Tibial nerve (tissue), 4 donors: ENCODE results near the gene ZNF629. TPM values are rescaled to one million over a fixed set of nuclear protein-coding genes. Genes with fewer than 3 reads are reported as not detected.

ENCODE experiments used
- DNase-seq, 2 donors: peaks; one replicate each; pipeline ENCODE4 v3.0.0-alpha.2; 2019; ENCODE audit warnings: low spot score in 2 of 2
- H3K27ac ChIP-seq, 4 donors: fragments of 200-600 bp; sonication (generic) in 3 of 4; one replicate each; pipeline ENCODE4 v1.5.1; 2017 to 2019; ENCODE audit warnings: mild to moderate bottlenecking in 1 of 4
- H3K27me3 ChIP-seq, 2 donors: fragments of 200-600 bp; sonication (generic) in 1 of 2; one replicate each; pipeline versions ENCODE4 v1.5.1 to v1.6.0; 2017 to 2019
- H3K36me3 ChIP-seq, 3 donors: fragments of 200-600 bp; sonication (generic); one replicate each; pipeline ENCODE4 v1.5.1; 2018 to 2019
- H3K4me1 ChIP-seq, 4 donors: fragments of 200-600 bp; sonication (generic) in 3 of 4; one replicate each; pipeline ENCODE4 v1.5.1; 2017 to 2019
- H3K4me3 ChIP-seq, 4 donors: fragments of 200-600 bp; sonication (generic) in 3 of 4; one replicate each; pipeline ENCODE4 v1.5.1; 2017 to 2019; ENCODE audit warnings: mild to moderate bottlenecking in 1 of 4, moderate library complexity in 1 of 4
- H3K9me3 ChIP-seq, 4 donors: fragments of 200-600 bp; sonication (generic) in 3 of 4; one replicate each; pipeline ENCODE4 v1.5.1; 2017 to 2019
- CTCF ChIP-seq, 5 experiments: fragments of 200-600 bp in 3 of 5; fragments of 450-650 bp in 2 of 5; sonication (generic) in 3 of 5; IDR thresholded peaks; one replicate each; pipeline ENCODE4 v1.5.1; 2016 to 2019; ENCODE audit warnings: antibody characterized with exemption in 5 of 5, mild to moderate bottlenecking in 3 of 5, moderate library complexity in 2 of 5
- EP300 ChIP-seq, 2 donors: sonication (generic); formaldehyde crosslinking; IDR thresholded peaks; one replicate each; pipeline ENCODE4 v1.6.1; 2017; ENCODE audit warnings: antibody characterized with exemption in 2 of 2, mild to moderate bottlenecking in 1 of 2
- POLR2A ChIP-seq, 2 donors: fragments of 450-650 bp; IDR thresholded peaks; one replicate each; pipeline ENCODE4 v1.6.1; 2017; ENCODE audit warnings: antibody characterized with exemption in 2 of 2, mild to moderate bottlenecking in 2 of 2, moderate library complexity in 2 of 2
- WGBS, 2 donors: methylation state at CpG; one replicate each; pipeline ENCODE4 v1.1.5; 2018; 5-methylcytosine and 5-hydroxymethylcytosine counted together
- total RNA-seq, 4 donors: library from RNA; depleted of rRNA; stranded (reverse); fragments of >200 nt; gene quantifications; one replicate each; pipeline ENCODE4 v1.1.0, GENCODE V29; 2016

ZNF629 gene
- total RNA-seq, 4 donors from 2014 or later, result 14.7 to 22.2 (median 17.1) TPM

DNA sequence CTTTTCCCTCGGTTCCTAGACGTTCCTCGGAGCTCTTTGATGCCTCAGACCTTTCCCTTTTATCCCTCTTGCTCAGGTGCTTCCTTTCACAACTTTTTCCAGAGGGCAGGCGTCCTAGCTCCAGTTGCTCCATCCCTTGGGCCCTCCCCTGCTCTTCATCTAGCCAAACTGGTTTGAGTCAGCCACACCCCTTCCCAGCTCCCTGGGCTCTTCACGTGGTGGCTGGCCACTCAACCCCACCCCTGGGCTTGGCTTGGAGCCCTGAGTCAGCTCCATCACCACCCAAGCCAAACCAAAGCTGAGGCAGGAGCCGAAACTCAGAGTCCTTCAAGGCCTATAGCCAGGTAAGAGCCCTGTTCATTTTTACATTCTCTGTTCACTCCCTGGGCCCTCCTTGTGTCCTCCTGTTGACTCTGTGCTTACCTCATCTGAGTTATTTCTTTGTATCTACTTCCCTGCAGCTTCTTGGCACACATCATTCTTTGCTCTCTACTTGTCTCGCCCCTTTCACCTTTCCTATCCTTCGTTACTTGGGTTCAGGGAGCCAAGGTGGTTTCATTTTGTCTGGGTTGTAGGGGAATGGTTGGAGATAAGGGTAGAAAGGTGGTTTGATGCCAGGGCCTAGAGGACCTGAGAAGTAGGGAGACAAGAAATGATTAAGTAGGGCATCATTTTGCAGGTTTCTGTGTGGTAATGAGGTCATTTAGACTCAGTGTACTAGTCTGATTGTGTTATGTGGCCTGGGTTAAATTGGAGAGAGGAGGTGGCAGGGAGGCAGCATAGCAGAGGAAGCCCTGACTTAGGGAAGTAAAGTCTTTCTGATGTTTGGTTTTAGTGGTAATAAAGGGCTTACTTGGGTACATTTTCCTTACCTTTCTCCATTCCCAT is 46.4 kb downstream of the ZNF629 start:
- Histone ChIP-seq H3K4me1 (peaks cover 0 to 38% (median 6%) of the 10 kb centered on the region in 4 donors), H3K9me3 (no peaks in the 10 kb centered on the region), H3K4me3 (peak overlapping the region in 1 of 4 donors; percentile 33), H3K27me3 (no peaks in the 10 kb centered on the region), H3K27ac (peak overlapping the region; percentile 42 to 85 (median 68)), H3K36me3 (peaks cover 16 to 91% (median 42%) of the 10 kb centered on the region in 3 donors)
- DNase-seq, result peak; percentile 78 to 88
- WGBS, 2 donors, result 51% methylated on average over 8 of the region's 8 CpGs
- no peak for TF ChIP-seq POLR2A (IDR thresholded peaks at IDR 0.05)
- peak in 1 of 2 donors; percentile 48 for TF ChIP-seq EP300 (IDR thresholded peaks at IDR 0.05)
- TF ChIP-seq CTCF (IDR thresholded peaks at IDR 0.05), result no peak

DNA sequence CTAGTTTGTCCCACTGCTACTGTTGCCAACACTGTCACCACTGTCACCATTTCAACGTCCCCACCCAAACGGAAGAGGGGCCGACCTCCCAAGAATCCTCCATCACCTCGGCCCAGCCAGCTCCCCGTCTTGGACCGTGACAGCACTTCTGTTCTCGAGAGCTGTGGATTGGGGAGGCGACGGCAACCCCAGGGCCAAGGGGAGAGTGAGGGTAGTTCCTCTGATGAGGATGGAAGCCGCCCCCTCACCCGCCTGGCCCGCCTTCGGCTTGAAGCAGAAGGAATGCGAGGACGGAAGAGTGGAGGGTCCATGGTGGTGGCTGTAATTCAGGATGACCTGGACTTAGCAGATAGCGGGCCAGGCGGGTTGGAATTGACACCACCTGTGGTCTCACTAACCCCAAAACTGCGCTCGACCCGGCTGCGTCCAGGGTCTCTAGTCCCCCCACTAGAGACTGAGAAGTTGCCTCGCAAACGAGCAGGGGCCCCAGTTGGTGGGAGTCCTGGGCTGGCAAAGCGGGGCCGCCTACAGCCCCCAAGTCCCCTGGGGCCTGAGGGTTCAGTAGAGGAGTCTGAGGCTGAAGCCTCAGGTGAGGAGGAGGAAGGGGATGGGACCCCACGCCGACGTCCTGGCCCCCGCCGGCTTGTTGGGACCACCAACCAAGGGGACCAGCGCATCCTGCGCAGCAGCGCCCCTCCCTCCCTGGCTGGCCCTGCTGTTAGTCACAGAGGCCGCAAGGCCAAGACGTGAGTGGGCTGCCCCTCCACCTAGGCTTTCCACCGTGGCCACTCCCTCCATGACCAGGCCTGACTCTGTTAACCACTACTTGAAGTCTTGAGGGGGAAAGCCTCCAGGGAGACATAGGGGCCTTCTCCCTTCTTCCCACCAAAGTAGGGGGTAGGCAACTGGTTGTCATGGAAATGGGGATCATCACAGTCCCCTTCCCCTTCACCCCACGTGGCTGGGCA is 47.7 kb downstream of the ZNF629 start:
- DNase-seq, result no peak
- H3K27ac ChIP-seq, result peak overlapping the region; percentile 2 to 85 (median 56)
- TF ChIP-seq EP300 (IDR thresholded peaks at IDR 0.05) (no peak), POLR2A (IDR thresholded peaks at IDR 0.05) (no peak)
- H3K27me3 ChIP-seq, result no peaks in the 10 kb centered on the region
- H3K4me1 ChIP-seq, result peaks cover 0 to 38% (median 6%) of the 10 kb centered on the region in 4 donors
- H3K4me3 ChIP-seq, result no peak overlapping the region
- H3K9me3 ChIP-seq, result no peaks in the 10 kb centered on the region
- 86 to 88% methylated on average over 37 of the region's 37 CpGs for WGBS, 2 donors
- H3K36me3 ChIP-seq, result peaks cover 16 to 91% (median 41%) of the 10 kb centered on the region in 3 donors

DNA sequence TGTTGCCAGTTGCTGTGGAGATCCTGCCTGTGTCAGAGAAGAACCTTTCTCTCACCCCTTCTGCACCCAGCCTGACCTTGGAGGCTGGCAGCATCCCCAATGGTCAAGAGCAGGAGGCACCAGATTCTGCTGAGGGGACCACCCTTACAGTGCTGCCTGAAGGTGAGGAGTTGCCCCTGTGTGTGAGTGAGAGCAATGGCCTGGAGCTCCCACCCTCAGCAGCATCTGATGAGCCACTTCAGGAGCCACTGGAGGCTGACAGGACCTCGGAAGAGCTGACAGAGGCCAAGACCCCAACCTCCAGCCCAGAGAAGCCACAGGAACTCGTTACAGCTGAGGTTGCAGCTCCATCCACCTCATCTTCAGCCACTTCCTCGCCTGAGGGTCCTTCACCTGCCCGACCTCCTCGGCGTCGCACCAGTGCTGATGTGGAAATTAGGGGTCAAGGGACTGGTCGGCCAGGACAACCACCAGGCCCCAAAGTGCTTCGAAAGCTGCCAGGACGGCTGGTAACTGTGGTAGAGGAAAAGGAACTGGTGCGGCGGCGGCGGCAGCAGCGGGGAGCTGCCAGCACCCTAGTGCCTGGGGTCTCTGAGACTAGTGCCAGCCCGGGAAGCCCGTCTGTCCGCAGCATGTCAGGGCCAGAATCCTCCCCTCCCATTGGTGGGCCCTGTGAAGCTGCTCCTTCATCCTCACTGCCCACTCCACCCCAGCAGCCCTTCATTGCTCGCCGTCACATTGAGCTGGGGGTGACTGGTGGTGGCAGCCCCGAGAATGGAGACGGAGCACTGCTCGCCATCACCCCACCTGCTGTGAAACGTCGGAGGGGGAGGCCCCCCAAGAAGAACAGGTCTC is 49.0 kb downstream of the ZNF629 start:
- 89 to 90% methylated on average over 25 of the region's 25 CpGs for WGBS, 2 donors

DNA sequence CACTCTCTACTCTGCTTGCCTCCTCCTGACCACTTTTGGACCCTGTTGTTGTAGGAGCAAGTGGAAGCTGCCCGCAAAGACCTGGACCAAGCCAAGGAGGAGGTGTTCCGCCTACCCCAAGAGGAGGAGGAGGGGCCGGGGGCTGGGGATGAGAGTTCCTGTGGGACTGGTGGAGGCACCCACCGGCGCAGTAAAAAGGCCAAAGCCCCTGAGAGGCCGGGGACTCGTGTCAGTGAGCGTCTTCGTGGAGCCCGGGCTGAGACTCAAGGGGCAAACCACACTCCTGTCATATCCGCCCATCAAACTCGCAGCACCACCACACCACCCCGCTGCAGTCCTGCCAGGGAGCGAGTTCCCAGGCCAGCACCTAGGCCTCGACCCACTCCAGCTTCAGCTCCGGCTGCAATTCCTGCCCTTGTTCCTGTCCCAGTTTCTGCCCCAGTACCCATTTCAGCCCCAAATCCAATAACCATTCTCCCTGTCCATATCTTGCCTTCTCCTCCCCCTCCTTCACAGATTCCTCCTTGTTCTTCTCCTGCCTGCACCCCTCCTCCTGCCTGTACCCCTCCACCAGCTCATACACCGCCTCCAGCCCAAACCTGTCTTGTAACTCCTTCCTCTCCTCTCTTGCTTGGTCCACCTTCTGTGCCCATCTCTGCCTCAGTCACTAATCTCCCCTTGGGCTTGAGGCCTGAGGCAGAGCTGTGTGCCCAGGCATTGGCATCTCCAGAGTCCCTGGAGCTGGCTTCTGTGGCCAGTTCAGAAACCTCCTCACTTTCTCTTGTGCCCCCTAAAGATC is 49.8 kb downstream of the ZNF629 start:
- WGBS, 2 donors, result 90 to 94% methylated on average over 16 to 17 of the region's 17 CpGs
- H3K4me3 ChIP-seq, result no peak overlapping the region

More for the DNA sequence above, 49.0 kb downstream of the ZNF629 start:
- Histone ChIP-seq H3K36me3 (peaks cover 16 to 91% (median 50%) of the 10 kb centered on the region in 3 donors), H3K9me3 (no peaks in the 10 kb centered on the region), H3K27me3 (no peaks in the 10 kb centered on the region), H3K4me1 (peaks cover 0 to 28% (median 6%) of the 10 kb centered on the region in 4 donors), H3K4me3 (no peak overlapping the region), H3K27ac (no peak overlapping the region)
- TF ChIP-seq POLR2A (IDR thresholded peaks at IDR 0.05) (no peak), CTCF (IDR thresholded peaks at IDR 0.05) (no peak), EP300 (IDR thresholded peaks at IDR 0.05) (no peak)
- no peak for DNase-seq

More for the DNA sequence above, 49.8 kb downstream of the ZNF629 start:
- Histone ChIP-seq H3K27me3 (no peaks in the 10 kb centered on the region), H3K27ac (no peak overlapping the region), H3K36me3 (peaks cover 16 to 92% (median 54%) of the 10 kb centered on the region in 3 donors), H3K4me1 (peaks cover 0 to 28% (median 6%) of the 10 kb centered on the region in 4 donors), H3K9me3 (no peaks in the 10 kb centered on the region)
- no peak for TF ChIP-seq POLR2A (IDR thresholded peaks at IDR 0.05)
- no peak for TF ChIP-seq EP300 (IDR thresholded peaks at IDR 0.05)
- TF ChIP-seq CTCF (IDR thresholded peaks at IDR 0.05), result no peak
- DNase-seq, result no peak
